Measurements from ENCODE around the gene STEAP1B.
"Not testable (repeated sequence)": the region's sequence is repeated elsewhere in the genome, so short reads cannot be mapped to it uniquely, and the experiment has no call there.

GRCh38 chr7:22496296-22496888 lies 3.6 kb downstream of the STEAP1B start:
- not testable (repeated sequence) for TF ChIP-seq POLR2AphosphoS5 (IDR thresholded peaks at IDR 0.05; ENCODE audit: borderline replicate concordance, low read depth, low read length); EZH2 (IDR thresholded peaks at IDR 0.05)
